Hepatocyte (in vitro differentiated cells): Measurements from ENCODE around the gene ZDHHC14. TPM values are rescaled to one million over a fixed set of nuclear protein-coding genes. Genes with fewer than 3 reads are reported as not detected.

ENCODE experiments used
- DNase-seq: peaks from one replicate; pipeline ENCODE4 v3.0.0-alpha.2; 2016; ENCODE audit warnings: low spot score
- H2AFZ ChIP-seq: fragments of 200-600 bp; sonication (generic); 2 replicates; pipeline ENCODE4 v1.6.0; 2016; ENCODE audit warnings: antibody characterized with exemption, mild to moderate bottlenecking
- H3K27ac ChIP-seq: fragments of 200-600 bp; sonication (generic); 2 replicates; pipeline ENCODE4 v1.5.1; 2016; ENCODE audit warnings: mild to moderate bottlenecking
- H3K27me3 ChIP-seq: fragments of 200-600 bp; sonication (generic); 2 replicates; pipeline ENCODE4 v1.6.1; 2016
- H3K36me3 ChIP-seq: fragments of 200-600 bp; sonication (generic); replicated peaks from 2 replicates; pipeline ENCODE4 v1.5.1; 2016; ENCODE audit warnings: low read depth; ENCODE audit not compliant: insufficient read depth
- H3K4me1 ChIP-seq: fragments of 200-600 bp; sonication (generic); 2 replicates; pipeline ENCODE4 v1.5.1; 2016; ENCODE audit warnings: mild to moderate bottlenecking, moderate library complexity; ENCODE audit not compliant: insufficient read depth
- H3K4me2 ChIP-seq: fragments of 200-600 bp; sonication (generic); 2 replicates; pipeline ENCODE4 v1.6.0; 2016
- H3K4me3 ChIP-seq: fragments of 200-600 bp; sonication (generic); 2 replicates; pipeline ENCODE4 v1.5.1; 2016; ENCODE audit warnings: mild to moderate bottlenecking
- H3K79me2 ChIP-seq: fragments of 200-600 bp; sonication (generic); 2 replicates; pipeline ENCODE4 v1.6.0; 2017; ENCODE audit warnings: mild to moderate bottlenecking
- H3K9me2 ChIP-seq: fragments of 200-600 bp; sonication (generic); replicated peaks from 2 replicates; pipeline ENCODE4 v1.6.0; 2017; ENCODE audit warnings: mild to moderate bottlenecking; ENCODE audit not compliant: insufficient read depth
- H3K9me3 ChIP-seq: fragments of 200-600 bp; sonication (generic); 2 replicates; pipeline ENCODE4 v1.5.1; 2016; ENCODE audit warnings: low read depth, mild to moderate bottlenecking
- H4K20me1 ChIP-seq: fragments of 200-600 bp; sonication (generic); 2 replicates; pipeline ENCODE4 v1.6.0; 2016; ENCODE audit warnings: mild to moderate bottlenecking; ENCODE audit not compliant: insufficient read depth, poor library complexity, severe bottlenecking
- EZH2 ChIP-seq: fragments of 200-600 bp; sonication (generic); IDR thresholded peaks from 2 replicates; pipeline ENCODE4 v1.6.1; 2016; ENCODE audit warnings: antibody characterized with exemption, mild to moderate bottlenecking, borderline replicate concordance
- EZH2phosphoT487 ChIP-seq: fragments of 200-600 bp; sonication (generic); IDR thresholded peaks from one replicate; pipeline ENCODE4 v1.6.1; 2018; ENCODE audit warnings: antibody characterized with exemption, mild to moderate bottlenecking, low read depth, moderate library complexity; ENCODE audit not compliant: unreplicated experiment, severe bottlenecking
- WGBS: methylation state at CpG from one replicate; pipeline ENCODE4 v1.1.6; 2016; ENCODE audit warnings: low lambda C conversion rate; ENCODE audit errors: missing lambda C conversion rate; 5-methylcytosine and 5-hydroxymethylcytosine counted together
- polyA plus RNA-seq: library from polyadenylated mRNA; unstranded; fragments of >200 nt; fragmentation: Nextera tagmentation; extraction: Ambion mirVana; gene quantifications from 2 replicates; pipeline ENCODE4 v1.2.1, GENCODE V29; 2016
- total RNA-seq: library from RNA; depleted of rRNA; stranded (reverse); fragments of >200 nt; gene quantifications from 2 replicates; pipeline ENCODE4 v1.2.3, GENCODE V29; 2014
- TF ChIP-seq, protein P1 (sequence below): fragments of 200-600 bp; sonication (generic); IDR thresholded peaks from 2 replicates; pipeline ENCODE4 v1.5.1; 2016; ENCODE audit warnings: antibody characterized with exemption, mild to moderate bottlenecking; ENCODE audit not compliant: poor library complexity

Gene ZDHHC14
- total and polyA plus RNA-seq, 2 experiments from 2014 or later = 11.8 to 25.2 TPM

DNA sequence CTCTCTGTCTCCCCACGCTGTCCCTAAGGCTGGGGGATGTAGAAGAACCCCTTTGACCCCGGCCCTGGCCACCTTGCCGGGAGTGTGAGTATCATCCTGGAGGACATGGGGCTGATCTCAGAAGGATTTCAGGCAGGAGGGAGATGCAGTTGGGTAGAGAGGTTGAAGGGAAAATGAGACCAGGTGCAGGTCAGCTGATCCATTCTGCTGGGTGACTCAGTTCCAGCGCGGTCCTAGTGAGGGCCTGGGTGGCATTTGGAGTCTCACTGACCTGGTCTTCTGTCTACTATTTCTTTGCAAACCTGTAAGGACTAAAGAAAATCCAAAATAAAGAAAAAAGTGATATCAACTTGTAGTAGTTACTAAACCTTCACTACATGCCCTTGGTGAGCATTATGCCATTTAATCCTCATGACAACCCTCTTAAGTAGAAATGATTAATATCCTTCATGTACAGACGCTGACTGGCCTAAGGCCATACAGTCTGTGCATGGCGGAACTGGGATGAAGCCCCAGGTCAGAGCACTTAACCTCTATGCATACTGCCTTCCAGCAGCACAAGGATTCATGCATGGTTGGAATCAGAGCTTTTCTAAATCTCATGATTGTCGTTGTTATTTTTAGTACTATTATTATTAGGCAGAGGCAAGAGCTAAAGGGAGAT is 106.3 kb downstream of the ZDHHC14 start:
- H3K4me2 ChIP-seq = no peak overlapping the region
- no peak for DNase-seq
- no peaks in the 10 kb centered on the region for H4K20me1 ChIP-seq
- peaks cover 11% of the 10 kb centered on the region for H3K79me2 ChIP-seq
- no peaks in the 10 kb centered on the region for H3K9me2 ChIP-seq
- H3K27ac ChIP-seq = no peak overlapping the region
- no peaks in the 10 kb centered on the region for H3K9me3 ChIP-seq
- no peaks in the 10 kb centered on the region for H3K27me3 ChIP-seq
- TF ChIP-seq, protein P1, sequence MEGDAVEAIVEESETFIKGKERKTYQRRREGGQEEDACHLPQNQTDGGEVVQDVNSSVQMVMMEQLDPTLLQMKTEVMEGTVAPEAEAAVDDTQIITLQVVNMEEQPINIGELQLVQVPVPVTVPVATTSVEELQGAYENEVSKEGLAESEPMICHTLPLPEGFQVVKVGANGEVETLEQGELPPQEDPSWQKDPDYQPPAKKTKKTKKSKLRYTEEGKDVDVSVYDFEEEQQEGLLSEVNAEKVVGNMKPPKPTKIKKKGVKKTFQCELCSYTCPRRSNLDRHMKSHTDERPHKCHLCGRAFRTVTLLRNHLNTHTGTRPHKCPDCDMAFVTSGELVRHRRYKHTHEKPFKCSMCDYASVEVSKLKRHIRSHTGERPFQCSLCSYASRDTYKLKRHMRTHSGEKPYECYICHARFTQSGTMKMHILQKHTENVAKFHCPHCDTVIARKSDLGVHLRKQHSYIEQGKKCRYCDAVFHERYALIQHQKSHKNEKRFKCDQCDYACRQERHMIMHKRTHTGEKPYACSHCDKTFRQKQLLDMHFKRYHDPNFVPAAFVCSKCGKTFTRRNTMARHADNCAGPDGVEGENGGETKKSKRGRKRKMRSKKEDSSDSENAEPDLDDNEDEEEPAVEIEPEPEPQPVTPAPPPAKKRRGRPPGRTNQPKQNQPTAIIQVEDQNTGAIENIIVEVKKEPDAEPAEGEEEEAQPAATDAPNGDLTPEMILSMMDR = no peak
- TF ChIP-seq EZH2phosphoT487 (no peak), EZH2 (no peak)
- 93% methylated on average over 8 of the region's 8 CpGs for WGBS
- no peaks in the 10 kb centered on the region for H3K36me3 ChIP-seq
- no peak overlapping the region for H3K4me3 ChIP-seq
- no peak overlapping the region for H2AFZ ChIP-seq
- H3K4me1 ChIP-seq = peaks cover 12% of the 10 kb centered on the region

DNA sequence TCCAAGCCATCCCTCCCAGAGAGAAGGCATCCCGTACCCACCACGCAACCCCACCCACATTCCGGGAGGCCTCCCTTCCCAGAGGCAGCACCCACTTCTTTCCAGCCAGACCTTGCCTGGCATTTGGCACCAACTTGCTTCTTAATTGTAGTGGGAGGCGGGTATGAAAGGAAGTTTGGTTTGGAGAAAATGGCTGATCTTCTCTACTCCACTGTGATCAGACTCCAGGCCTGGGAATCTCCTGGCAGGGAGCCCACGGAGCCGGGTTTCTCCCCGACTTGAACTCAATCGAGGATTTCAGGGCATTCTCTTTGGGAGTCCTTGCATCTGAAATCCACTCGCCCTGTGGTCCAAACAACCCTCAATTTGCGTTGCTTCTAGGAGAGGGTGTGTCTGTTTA is 107.1 kb downstream of the ZDHHC14 start:
- DNase-seq = no peak
- H3K4me2 ChIP-seq = no peak overlapping the region
- no peaks in the 10 kb centered on the region for H4K20me1 ChIP-seq
- no peak overlapping the region for H3K4me3 ChIP-seq
- H2AFZ ChIP-seq = no peak overlapping the region
- 77% methylated on average over 10 of the region's 10 CpGs for whole genome bisulfite sequencing
- no peaks in the 10 kb centered on the region for H3K36me3 ChIP-seq
- H3K9me3 ChIP-seq = no peaks in the 10 kb centered on the region
- peaks cover 11% of the 10 kb centered on the region for H3K79me2 ChIP-seq
- TF ChIP-seq EZH2phosphoT487 = no peak
- TF ChIP-seq EZH2 = no peak
- TF ChIP-seq, protein P1 = no peak
- H3K9me2 ChIP-seq = no peaks in the 10 kb centered on the region
- H3K27ac ChIP-seq = no peak overlapping the region
- H3K27me3 ChIP-seq = no peaks in the 10 kb centered on the region
- H3K4me1 ChIP-seq = peaks cover 12% of the 10 kb centered on the region

DNA sequence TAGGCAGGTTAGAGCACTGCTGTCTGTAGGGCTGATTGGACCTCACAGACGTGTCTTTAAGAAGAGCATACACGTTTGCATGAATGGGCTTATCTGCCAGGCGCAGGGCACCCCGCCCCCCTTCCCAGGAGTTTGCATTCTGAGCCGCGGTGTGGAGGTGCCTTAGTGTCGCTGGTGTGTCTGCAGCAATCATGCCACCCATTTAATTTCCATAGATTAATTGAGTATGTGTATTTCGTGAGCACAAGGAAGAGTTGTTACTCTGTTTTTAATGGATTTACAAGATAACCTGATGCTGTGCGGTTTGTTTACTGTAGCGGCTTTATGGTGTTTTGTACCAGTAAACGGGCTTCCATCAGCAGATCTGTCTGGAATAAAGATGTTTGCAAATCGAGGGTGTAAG is 107.7 kb downstream of the ZDHHC14 start:
- H3K4me1 ChIP-seq = peaks cover 12% of the 10 kb centered on the region
- no peaks in the 10 kb centered on the region for H4K20me1 ChIP-seq
- H3K36me3 ChIP-seq = no peaks in the 10 kb centered on the region
- WGBS = 17% methylated on average over 12 of the region's 12 CpGs
- TF ChIP-seq, protein P1 = no peak
- TF ChIP-seq EZH2phosphoT487 = no peak
- no peak for TF ChIP-seq EZH2
- DNase-seq = no peak
- no peak overlapping the region for H3K4me3 ChIP-seq
- H3K9me3 ChIP-seq = no peaks in the 10 kb centered on the region
- no peak overlapping the region for H3K27ac ChIP-seq
- H3K9me2 ChIP-seq = no peaks in the 10 kb centered on the region
- peak overlapping the region; percentile 71 for H3K4me2 ChIP-seq
- no peak overlapping the region for H2AFZ ChIP-seq
- no peaks in the 10 kb centered on the region for H3K27me3 ChIP-seq
- peaks cover 11% of the 10 kb centered on the region for H3K79me2 ChIP-seq
